Bronchial epithelial cell (primary cell): ENCODE results near the gene ZFYVE1. TPM values are rescaled to one million over a fixed set of nuclear protein-coding genes. Genes with fewer than 3 reads are reported as not detected.
"Not testable (repeated sequence)": the region's sequence is repeated elsewhere in the genome, so short reads cannot be mapped to it uniquely, and the experiment has no call there.

Source experiments
- DNase-seq: peaks from one replicate; pipeline ENCODE4 v3.0.0-alpha.2; 2010; ENCODE audit warnings: low read depth
- FAIRE-seq: peaks from 2 replicates; lab custom pipeline; 2011; peaks lifted over from hg19 to GRCh38; lab: Jason Lieb, UNC
- H3K27me3 ChIP-seq: 2 replicates; pipeline ENCODE4 v1.5.1; 2011; ENCODE audit warnings: low read length; ENCODE audit not compliant: control insufficient read depth, insufficient read depth
- H3K36me3 ChIP-seq: 2 replicates; pipeline ENCODE4 v1.5.1; 2011; ENCODE audit warnings: low read length; ENCODE audit not compliant: control insufficient read depth, insufficient read depth
- H3K4me3 ChIP-seq: 2 replicates; pipeline ENCODE4 v1.5.1; 2011; ENCODE audit warnings: mild to moderate bottlenecking, low read depth, low read length, control low read depth
- CTCF ChIP-seq: IDR thresholded peaks from 2 replicates; pipeline ENCODE4 v1.5.1; 2011; ENCODE audit warnings: mild to moderate bottlenecking, moderate library complexity, low read length, control low read depth, inconsistent platforms; ENCODE audit not compliant: insufficient read depth, severe bottlenecking
- total RNA-seq: library from RNA; depleted of rRNA; stranded (reverse); fragments of >200 nt; gene quantifications from 2 replicates; pipeline ENCODE4 v1.2.1, GENCODE V29; 2014

Gene ZFYVE1
- total RNA-seq, 1 donor from 2014 or later = 11.3 TPM

DNA sequence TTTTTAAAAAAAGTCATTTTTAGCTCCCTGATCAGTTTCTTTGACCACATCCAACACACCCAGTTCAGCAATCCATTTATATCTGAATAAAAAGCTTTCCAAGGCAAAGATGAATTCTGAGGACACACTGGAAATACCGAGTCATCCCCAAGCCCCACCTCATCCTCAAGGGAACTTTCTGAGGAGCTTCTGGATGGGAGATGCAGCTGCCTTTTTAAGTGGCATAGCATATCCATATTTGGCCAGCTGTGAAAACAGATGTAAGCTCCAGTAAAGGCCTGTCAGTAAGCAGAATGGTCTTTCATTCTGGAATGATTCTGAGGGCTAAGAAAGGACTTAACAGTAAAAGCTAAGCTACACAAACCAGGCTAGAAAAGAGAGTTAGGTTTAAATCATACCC, 18.4 kb downstream of the ZFYVE1 start:
- peaks cover 3% of the 10 kb centered on the region for H3K36me3 ChIP-seq
- no peak overlapping the region for H3K4me3 ChIP-seq
- TF ChIP-seq CTCF = no peak
- no peak for FAIRE-seq
- H3K27me3 ChIP-seq = no peaks in the 10 kb centered on the region
- no peak for DNase-seq

DNA sequence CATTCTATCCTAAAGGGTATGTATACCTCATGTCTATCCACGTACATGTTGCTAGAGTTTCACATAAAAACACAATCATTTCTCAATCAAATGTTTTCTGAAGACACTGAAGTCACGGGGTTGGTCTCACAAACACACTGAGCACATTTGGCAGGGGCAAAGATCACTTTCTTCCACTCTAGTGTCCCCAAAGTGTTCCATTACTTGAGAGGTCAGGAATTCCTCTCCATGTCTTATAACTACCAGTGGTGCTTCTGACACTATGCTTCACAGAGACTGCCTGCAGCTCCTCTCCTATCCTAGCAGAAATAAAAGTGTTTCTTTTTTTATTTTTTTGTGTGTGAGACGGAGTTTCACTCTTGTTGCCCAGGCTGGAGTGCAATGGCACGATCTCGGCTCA, 19.1 kb downstream of the ZFYVE1 start:
- Histone ChIP-seq H3K27me3 (no peaks in the 10 kb centered on the region), H3K4me3 (no peak overlapping the region), H3K36me3 (peaks cover 3% of the 10 kb centered on the region)
- no peak for TF ChIP-seq CTCF
- DNase-seq (no peak), FAIRE-seq (no peak)

GRCh38 chr14:73004641-73005040, 22.3 kb downstream of the ZFYVE1 start:
- FAIRE-seq, H3K36me3 ChIP-seq, H3K27me3 ChIP-seq, DNase-seq, H3K4me3 ChIP-seq: not testable (repeated sequence)

- no peak for DNase-seq
- Histone ChIP-seq H3K36me3 (peaks cover 3% of the 10 kb centered on the region), H3K4me3 (no peak overlapping the region), H3K27me3 (no peaks in the 10 kb centered on the region)
- FAIRE-seq = no peak
- TF ChIP-seq CTCF = no peak
These were observed 23.2 kb downstream of the ZFYVE1 start for GRCh38 chr14:73003681-73004080.

- no peak for TF ChIP-seq CTCF
- H3K4me3 ChIP-seq = no peak overlapping the region
- peaks cover 6% of the 10 kb centered on the region for H3K36me3 ChIP-seq
- FAIRE-seq (no peak), DNase-seq (no peak)
- H3K27me3 ChIP-seq = no peaks in the 10 kb centered on the region
These were observed 26.8 kb downstream of the ZFYVE1 start for GRCh38 chr14:73000073-73000472.

DNA sequence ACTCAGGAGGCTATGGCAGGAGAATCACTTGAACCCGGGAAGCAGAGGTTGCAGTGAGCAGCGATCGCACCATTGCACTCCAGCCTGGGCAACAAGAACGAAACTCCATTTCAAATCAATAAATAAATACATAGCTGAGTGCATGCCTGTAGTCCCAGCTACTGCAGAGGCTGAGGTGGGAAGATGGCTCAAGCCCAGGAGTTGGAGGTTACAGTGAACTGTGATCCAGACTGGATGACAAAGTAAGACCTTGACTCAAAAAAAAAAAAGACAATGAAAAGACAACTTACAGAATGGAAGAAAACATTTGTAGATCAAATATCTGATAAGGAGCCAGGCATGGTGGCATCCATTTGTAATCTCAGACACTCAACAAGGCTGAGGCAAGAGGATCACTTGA, 27.6 kb downstream of the ZFYVE1 start:
- no peaks in the 10 kb centered on the region for H3K27me3 ChIP-seq
- FAIRE-seq = no peak

More for the DNA sequence above, 27.6 kb downstream of the ZFYVE1 start:
- Histone ChIP-seq H3K36me3 (peaks cover 8% of the 10 kb centered on the region), H3K4me3 (no peak overlapping the region)
- TF ChIP-seq CTCF = no peak
- no peak for DNase-seq
